HG03103 (cell line): ENCODE data around the gene MGLL.

Source experiments
- ATAC-seq: cut with Tn5 transposase; IDR thresholded peaks from one replicate; pipeline ENCODE4 v1.9.1; 2021; ENCODE audit warnings: low read depth; ENCODE audit not compliant: unreplicated experiment

MGLL gene

GRCh38 chr3:127730666-127731295, 91.5 kb downstream of the MGLL start:
- ATAC-seq, result no peak

DNA sequence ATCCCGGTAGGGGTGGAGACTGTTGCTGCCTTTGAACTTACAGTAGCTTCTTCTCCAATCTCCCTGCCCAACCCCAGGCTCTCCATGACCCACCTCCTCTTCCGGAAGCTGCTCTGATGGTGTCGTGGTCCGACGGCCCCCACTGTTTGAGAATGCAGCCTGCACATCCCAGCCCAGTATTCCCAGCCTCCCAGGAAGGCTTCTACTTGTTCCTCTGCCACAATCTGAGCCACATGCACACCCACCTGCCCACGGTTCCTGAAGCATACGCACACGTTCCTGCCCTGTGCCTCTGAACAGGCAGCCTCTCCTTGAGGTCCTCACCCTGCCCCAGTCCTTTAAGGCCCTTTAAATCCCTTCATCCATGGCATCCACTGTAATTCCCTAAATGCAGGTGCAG, 92.1 kb downstream of the MGLL start:
- ATAC-seq, result no peak

DNA sequence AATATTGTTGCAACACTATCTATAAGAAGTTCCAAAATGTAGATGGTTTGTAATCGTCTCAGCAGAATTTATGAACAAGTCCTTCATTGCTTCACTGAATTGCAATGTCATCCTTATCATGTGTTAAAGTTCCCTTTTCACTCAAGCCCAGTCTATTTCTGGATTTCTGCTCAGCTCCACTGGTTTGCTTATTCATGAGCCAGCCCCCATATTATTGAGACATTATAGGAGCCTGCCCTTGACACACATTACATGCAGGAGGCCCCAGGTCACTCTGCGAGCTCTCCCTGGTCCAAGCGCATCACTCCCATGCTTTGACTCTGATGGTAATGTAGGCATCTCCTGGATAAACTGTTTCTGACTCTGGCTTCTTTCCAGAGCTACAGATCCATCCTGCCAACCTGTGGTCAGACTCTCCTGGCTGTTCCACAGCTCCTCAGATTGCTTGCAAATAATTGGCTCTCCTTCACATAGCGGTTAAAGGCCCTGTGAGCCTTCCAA, 92.7 kb downstream of the MGLL start:
- ATAC-seq, result no peak

DNA sequence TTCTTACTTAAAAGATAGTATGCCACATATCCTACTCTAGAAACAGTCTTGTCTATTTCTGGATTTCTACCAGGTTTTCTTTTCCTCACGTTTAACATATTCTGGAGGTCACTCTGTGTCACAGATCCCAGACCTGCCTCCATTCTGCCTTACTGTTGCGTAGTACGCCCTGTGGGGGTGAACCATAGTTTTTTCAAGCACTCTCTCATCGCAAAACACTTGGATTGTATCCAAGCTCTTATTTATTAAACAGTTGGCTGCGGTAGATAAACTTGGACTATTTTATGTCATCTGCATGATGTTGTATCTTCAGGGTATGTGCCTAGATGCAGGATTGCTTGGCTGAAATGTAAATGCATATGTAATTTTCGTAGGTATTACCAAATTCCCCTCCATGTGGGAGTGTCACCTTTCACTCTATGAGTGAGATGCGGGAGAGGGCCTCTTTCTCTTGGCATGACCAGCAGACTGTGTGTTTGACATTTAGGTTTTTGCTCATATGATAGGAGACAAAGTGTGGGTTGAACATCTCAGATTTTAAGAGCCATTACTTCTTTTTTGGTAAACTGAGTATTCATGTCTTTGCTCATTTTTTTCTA, 93.8 kb downstream of the MGLL start:
- no peak for ATAC-seq

DNA sequence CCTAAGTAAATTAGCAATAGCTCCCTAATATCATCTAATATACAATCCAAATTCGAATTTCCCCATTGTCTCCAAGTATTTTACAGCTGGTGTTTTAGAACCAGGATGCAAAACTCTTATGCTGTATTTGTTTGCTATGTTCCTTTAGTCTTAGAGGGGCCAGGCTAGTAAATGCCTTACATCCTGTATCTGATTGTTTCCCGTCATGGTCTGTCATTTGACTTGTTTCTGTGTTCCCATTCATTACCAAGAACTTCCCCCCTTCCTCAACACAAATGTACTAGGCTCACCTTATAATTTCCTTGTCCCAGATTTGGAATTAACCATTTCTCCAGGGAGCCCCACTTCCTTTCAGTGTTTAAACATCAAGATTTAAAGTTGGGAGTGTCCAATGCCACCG, 95.4 kb downstream of the MGLL start:
- ATAC-seq, result no peak

- no peak for ATAC-seq
Observed at GRCh38 chr3:127723011-127723567, 99.2 kb downstream of the MGLL start.

DNA sequence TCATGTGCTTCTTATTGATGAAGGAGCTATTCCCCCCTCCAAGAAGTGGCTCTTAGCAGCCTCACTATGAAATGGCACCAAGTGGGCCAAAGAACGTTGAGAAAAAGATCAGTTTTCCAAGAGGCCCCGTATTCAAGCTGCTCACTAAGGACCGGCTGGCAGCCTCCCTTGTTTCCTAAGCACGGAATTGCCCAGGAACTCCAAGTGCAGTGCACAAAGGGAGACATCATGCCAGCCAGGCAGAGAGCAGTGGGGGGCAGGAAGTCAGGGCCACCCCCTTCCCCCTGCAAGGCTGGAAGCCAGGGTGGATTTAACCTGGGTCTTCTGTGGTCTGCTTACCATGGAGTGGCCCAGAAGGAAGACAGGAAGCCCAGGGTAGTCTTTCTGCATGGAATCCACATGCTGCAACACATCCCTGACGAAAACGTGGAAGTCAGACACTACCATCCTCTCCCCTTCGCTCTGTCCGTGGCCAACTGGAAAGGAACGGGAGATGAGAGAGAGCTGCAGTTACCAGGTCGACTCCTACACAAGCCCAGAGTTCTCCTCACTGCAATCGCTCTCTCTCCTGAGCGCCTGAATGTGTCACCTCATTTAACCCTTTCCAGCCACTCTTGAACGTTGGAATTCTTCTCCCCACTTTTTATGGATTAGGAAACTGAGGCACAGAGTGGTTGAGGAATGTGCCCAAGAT, 100.1 kb downstream of the MGLL start:
- ATAC-seq, result no peak

GRCh38 chr3:127720985-127721935, 101.1 kb downstream of the MGLL start:
- ATAC-seq, result no peak

DNA sequence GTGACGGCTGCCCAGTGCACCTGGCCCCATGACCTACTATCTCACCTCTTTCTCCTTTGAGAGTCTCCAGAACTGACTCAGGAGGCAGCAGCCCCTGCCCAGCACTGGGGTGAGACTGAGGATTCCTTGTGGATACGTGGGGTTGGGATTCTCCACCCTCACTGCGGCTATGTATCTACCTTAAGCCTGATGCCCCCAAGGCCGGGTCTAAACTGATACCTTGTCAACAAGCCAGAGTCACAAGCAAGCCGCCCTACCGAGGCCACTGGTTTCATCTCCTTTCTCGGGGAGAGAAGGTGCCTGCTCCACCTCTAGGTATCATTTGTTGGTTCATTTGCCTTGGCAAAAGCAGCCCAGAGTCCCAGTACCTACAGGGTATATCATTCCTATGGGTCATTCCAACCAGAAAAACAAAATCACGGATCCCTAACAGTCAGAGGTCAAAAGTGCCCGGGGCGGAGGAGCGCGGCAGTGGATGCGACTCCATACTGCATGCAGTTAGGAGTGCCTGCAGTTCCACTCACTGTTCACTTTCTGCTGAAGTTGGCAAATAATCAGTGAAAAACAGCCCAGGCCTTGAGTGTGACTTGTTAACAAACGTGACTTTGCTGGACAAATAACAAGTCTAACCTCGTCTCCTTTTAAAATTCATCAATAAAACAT, 102.0 kb downstream of the MGLL start:
- no peak for ATAC-seq

DNA sequence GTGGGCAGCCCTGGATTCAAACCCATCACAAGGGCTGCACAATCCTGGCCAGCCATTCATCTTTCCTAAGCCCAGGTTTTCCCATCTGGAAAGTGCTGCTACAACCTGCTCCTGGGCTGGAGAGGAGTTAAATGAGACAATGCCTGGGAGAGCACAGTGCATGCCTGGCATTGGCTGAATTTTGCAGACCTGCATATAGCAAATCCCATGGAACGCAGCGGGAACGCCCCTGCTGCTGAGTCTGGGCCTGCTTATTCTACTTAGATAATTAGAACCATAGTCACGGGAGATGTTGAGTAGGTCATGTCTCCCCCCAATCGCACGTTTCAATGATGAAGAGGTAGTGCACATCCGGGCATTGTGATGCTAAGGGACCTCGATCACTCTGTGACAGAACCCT, 102.9 kb downstream of the MGLL start:
- no peak for ATAC-seq

GRCh38 chr3:127718916-127719290, 103.4 kb downstream of the MGLL start:
- no peak for ATAC-seq

DNA sequence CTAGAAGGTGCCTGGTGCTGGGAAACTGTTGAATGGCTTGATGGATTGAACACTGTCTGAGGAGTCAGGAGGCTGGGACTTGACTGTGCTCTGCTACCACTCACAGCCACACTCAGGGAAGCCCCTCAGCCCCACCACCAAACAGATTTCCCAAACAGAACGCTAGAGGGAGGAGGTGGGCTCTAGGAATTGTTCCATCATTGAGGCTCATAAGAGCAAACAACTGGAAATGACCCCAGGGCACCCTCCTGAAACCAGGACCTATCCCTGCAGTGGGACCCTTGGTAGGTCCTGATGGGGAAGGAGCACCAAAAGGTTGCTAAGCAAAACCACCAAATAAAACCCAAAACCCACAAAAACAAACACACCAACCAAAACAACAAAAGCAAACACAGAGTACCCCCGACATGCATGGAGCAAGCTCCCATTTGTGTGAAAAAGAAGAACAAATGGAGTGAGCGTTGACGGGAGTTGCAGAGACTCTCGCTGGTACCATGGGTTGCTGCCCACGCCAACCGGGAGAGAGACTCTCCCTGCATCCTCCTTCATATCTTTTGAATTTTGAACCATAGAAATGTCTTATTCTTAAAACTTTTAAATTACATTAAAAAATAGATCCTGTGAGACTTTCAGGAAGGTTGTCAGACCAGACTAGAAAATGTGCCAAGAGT, 103.9 kb downstream of the MGLL start:
- no peak for ATAC-seq

GRCh38 chr3:127717357-127718244, 104.7 kb downstream of the MGLL start:
- no peak for ATAC-seq

- no peak for ATAC-seq
Observed at GRCh38 chr3:127716384-127716783, 105.9 kb downstream of the MGLL start.

DNA sequence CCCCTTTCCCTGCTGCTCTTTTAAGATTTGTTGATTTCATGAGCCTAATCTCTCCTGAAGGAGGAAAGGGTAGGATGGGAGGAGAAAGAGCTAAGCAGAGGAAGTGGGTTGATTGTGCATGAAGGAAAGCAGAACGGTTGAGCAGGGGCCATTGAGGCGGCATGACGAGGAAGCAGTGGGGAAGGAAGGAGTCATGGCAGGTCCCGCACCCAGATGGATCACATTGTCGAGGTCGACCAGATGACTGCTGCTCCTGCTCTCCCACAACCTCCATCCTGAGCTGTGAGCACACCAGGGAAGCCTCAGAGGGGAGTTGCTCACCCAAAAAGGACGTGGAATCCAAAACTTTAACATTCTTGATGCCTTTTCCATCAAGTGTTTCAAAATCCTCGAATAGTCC, 106.8 kb downstream of the MGLL start:
- no peak for ATAC-seq

DNA sequence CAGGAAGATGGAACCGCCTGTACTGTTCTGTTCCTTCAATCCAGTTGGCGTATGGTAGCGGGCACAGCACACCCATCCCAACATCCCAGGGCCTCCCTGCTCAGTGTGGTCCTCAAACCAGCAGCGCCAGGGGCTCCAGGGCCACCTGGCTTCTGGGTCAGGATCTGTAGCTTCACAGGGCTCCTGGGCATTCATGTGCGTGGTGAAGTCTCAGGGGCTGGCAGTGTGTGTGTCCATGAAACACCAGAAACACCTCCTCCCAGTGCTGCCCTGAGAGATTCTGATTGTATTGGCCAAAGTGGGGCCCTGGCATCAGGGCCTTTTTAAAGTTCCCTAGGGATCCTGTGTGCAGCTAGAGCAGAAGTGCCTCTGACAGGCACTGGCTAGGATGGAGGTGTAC, 107.4 kb downstream of the MGLL start:
- ATAC-seq, result no peak

- ATAC-seq, result no peak
Observed at GRCh38 chr3:127714125-127714571, 108.2 kb downstream of the MGLL start.
